IMR-90 (cell line): ENCODE results near the gene GUCY1B1. TPM values are rescaled to one million over a fixed set of nuclear protein-coding genes. Genes with fewer than 3 reads are reported as not detected.

Experiments
- ATAC-seq: fragments of 200-7000 bp; cut with Tn5 transposase; 2 replicates; pipeline ENCODE4 v1.9.1; 2020; ENCODE audit warnings: low read depth, mild to moderate bottlenecking, moderate library complexity
- BruUV-seq: library from RNA; stranded (reverse); fragments of 400-500 nt; replicated peaks from 2 replicates; lab custom pipeline; 2021; lab: Mats Ljungman, UMichigan
- CTCF ChIA-PET: fragments of 300-600 bp; formaldehyde crosslinking; extraction: SDS; loops from one replicate; lab custom pipeline; 2021; ENCODE audit warnings: antibody characterized with exemption; lab: Yijun Ruan, JAX
- POLR2A ChIA-PET: fragments of 300-600 bp; sonication (Branson Sonifier 250); formaldehyde crosslinking; loops from one replicate; lab custom pipeline; 2022; ENCODE audit warnings: antibody characterized with exemption; ENCODE audit not compliant: unreplicated experiment; lab: Charles Lee
- DNase-seq: peaks from one replicate; pipeline ENCODE4 v3.0.0; 2013
- H2AFZ ChIP-seq: replicated peaks from 2 replicates; pipeline ENCODE3; 2013; ENCODE audit warnings: low read length, mild to moderate bottlenecking; ENCODE audit not compliant: poor library complexity
- H2AK5ac ChIP-seq: 2 replicates; pipeline ENCODE4 v1.6.1; 2013; ENCODE audit warnings: low read depth, low read length, inconsistent platforms
- H2AK9ac ChIP-seq: replicated peaks from 2 replicates; pipeline ENCODE3; 2013; ENCODE audit warnings: mild to moderate bottlenecking, low read depth, low read length, moderate library complexity; ENCODE audit not compliant: poor library complexity
- H2BK120ac ChIP-seq: 2 replicates; pipeline ENCODE4 v1.6.1; 2013; ENCODE audit warnings: low read depth, low read length, inconsistent platforms
- H2BK15ac ChIP-seq: 3 replicates; pipeline ENCODE4 v1.6.1; 2013; ENCODE audit warnings: low read depth, low read length, inconsistent platforms
- H2BK20ac ChIP-seq: 2 replicates; pipeline ENCODE4 v1.6.1; 2013; ENCODE audit warnings: low read depth, mild to moderate bottlenecking, inconsistent platforms, low read length, moderate library complexity
- H2BK5ac ChIP-seq: 2 replicates; pipeline ENCODE4 v1.6.1; 2013; ENCODE audit warnings: mild to moderate bottlenecking, low read depth, low read length, inconsistent platforms; ENCODE audit not compliant: poor library complexity, severe bottlenecking
- H3K14ac ChIP-seq: replicated peaks from 2 replicates; pipeline ENCODE4 v1.6.1; 2013; ENCODE audit warnings: low read depth, low read length, inconsistent platforms
- H3K18ac ChIP-seq: 2 replicates; pipeline ENCODE4 v1.6.1; 2013; ENCODE audit warnings: low read depth, low read length, control low read depth
- H3K23ac ChIP-seq: 2 replicates; pipeline ENCODE4 v1.6.1; 2013; ENCODE audit warnings: low read depth, low read length, inconsistent platforms
- H3K27ac ChIP-seq: 2 replicates; pipeline ENCODE4 v1.5.1; 2013; ENCODE audit warnings: mild to moderate bottlenecking, control low read depth, low read length; ENCODE audit not compliant: insufficient read depth
- H3K27me3 ChIP-seq: 2 replicates; pipeline ENCODE4 v1.6.1; 2013; ENCODE audit warnings: low read length; ENCODE audit not compliant: control insufficient read depth, insufficient read depth
- H3K36me3 ChIP-seq: 2 replicates; pipeline ENCODE4 v1.6.1; 2013; ENCODE audit warnings: low read length, mixed read lengths; ENCODE audit not compliant: control insufficient read depth, insufficient read depth
- H3K4ac ChIP-seq: 2 replicates; pipeline ENCODE4 v1.6.1; 2013; ENCODE audit warnings: low read depth, low read length, inconsistent platforms
- H3K4me1 ChIP-seq: 2 replicates; pipeline ENCODE4 v1.6.1; 2013; ENCODE audit warnings: low read length, mixed read lengths; ENCODE audit not compliant: control insufficient read depth, insufficient read depth
- H3K4me2 ChIP-seq: 2 replicates; pipeline ENCODE4 v1.6.1; 2013; ENCODE audit warnings: low read depth, mild to moderate bottlenecking, control low read depth, low read length, moderate library complexity
- H3K4me3 ChIP-seq: 2 replicates; pipeline ENCODE4 v1.5.1; 2013; ENCODE audit warnings: low read depth, mild to moderate bottlenecking, control low read depth, low read length, moderate library complexity; ENCODE audit not compliant: insufficient read depth
- H3K56ac ChIP-seq: 2 replicates; pipeline ENCODE4 v1.6.1; 2013; ENCODE audit warnings: low read length, inconsistent platforms; ENCODE audit not compliant: insufficient read depth; ENCODE audit errors: extremely low read depth
- H3K79me1 ChIP-seq, 2 experiments: 2 replicates each; pipeline ENCODE4 v1.6.1; 2013; ENCODE audit warnings: low read length in 2 of 2, inconsistent platforms in 1 of 2, low read depth in 1 of 2
- H3K9ac ChIP-seq: 2 replicates; pipeline ENCODE4 v1.6.1; 2013; ENCODE audit warnings: low read depth, low read length, control low read depth
- H3K9me1 ChIP-seq: 2 replicates; pipeline ENCODE4 v1.6.1; 2013; ENCODE audit warnings: low read length, inconsistent platforms; ENCODE audit not compliant: insufficient read depth
- H3K9me3 ChIP-seq: 2 replicates; pipeline ENCODE4 v1.6.1; 2013; ENCODE audit warnings: low read length; ENCODE audit not compliant: control insufficient read depth, insufficient read depth
- H4K20me1 ChIP-seq: 2 replicates; pipeline ENCODE4 v1.6.1; 2013; ENCODE audit warnings: low read length, inconsistent platforms; ENCODE audit not compliant: insufficient read depth
- H4K5ac ChIP-seq: 2 replicates; pipeline ENCODE4 v1.6.1; 2013; ENCODE audit warnings: mild to moderate bottlenecking, low read depth, low read length, control low read depth
- H4K8ac ChIP-seq, 2 experiments: 2 replicates each; pipeline ENCODE4 v1.6.1; 2013; ENCODE audit warnings: low read depth in 2 of 2, low read length in 2 of 2, control low read depth in 1 of 2, inconsistent platforms in 1 of 2
- H4K91ac ChIP-seq: 2 replicates; pipeline ENCODE4 v1.6.1; 2013; ENCODE audit warnings: low read depth, low read length, inconsistent platforms; ENCODE audit not compliant: insufficient read depth
- BHLHE40 ChIP-seq: fragments of 150-350 bp; IDR thresholded peaks from 2 replicates; pipeline ENCODE4 v1.6.1; 2016; ENCODE audit warnings: mild to moderate bottlenecking, low read depth, low read length
- CEBPB ChIP-seq: IDR thresholded peaks from 2 replicates; pipeline ENCODE4 v1.6.1; 2012; ENCODE audit warnings: low read depth, low read length, improper control_type of control experiment
- CHD1 ChIP-seq: IDR thresholded peaks from 2 replicates; pipeline ENCODE4 v1.6.1; 2012; ENCODE audit warnings: low read depth, low read length, improper control_type of control experiment
- ELK1 ChIP-seq: fragments of 150-350 bp; IDR thresholded peaks from 2 replicates; pipeline ENCODE4 v1.6.1; 2016; ENCODE audit warnings: low read depth, mild to moderate bottlenecking, low read length, moderate library complexity, borderline replicate concordance
- FOS ChIP-seq: fragments of 150-350 bp; IDR thresholded peaks from 2 replicates; pipeline ENCODE4 v1.6.1; 2016; ENCODE audit warnings: low read depth, low read length
- MAFK ChIP-seq: IDR thresholded peaks from 2 replicates; pipeline ENCODE4 v1.6.1; 2012; ENCODE audit warnings: low read depth, low read length, improper control_type of control experiment
- MAZ ChIP-seq: IDR thresholded peaks from 2 replicates; pipeline ENCODE4 v1.6.1; 2012; ENCODE audit warnings: low read depth, mild to moderate bottlenecking, low read length, improper control_type of control experiment, moderate library complexity, borderline replicate concordance
- POLR2A ChIP-seq: IDR thresholded peaks from 2 replicates; pipeline ENCODE4 v1.6.1; 2012; ENCODE audit warnings: mild to moderate bottlenecking, low read depth, low read length
- RAD21 ChIP-seq: IDR thresholded peaks from 2 replicates; pipeline ENCODE4 v1.6.1; 2012; ENCODE audit warnings: low read length, improper control_type of control experiment
- RFX5 ChIP-seq: IDR thresholded peaks from 2 replicates; pipeline ENCODE4 v1.8.0; 2012; ENCODE audit warnings: low read depth, mild to moderate bottlenecking, low read length, moderate library complexity
- SMC3 ChIP-seq: fragments of 150-350 bp; IDR thresholded peaks from 2 replicates; pipeline ENCODE4 v1.6.1; 2016; ENCODE audit warnings: low read depth, mild to moderate bottlenecking, antibody characterized with exemption, low read length, moderate library complexity
- USF2 ChIP-seq: fragments of 150-350 bp; IDR thresholded peaks from 2 replicates; pipeline ENCODE4 v1.6.1; 2017; ENCODE audit warnings: mild to moderate bottlenecking, antibody characterized with exemption, low read length, low read depth
- WGBS, 2 experiments: methylation state at CpG; one replicate each; pipeline versions ENCODE4 v1.1.5 to v1.1.7; 2013; ENCODE audit warnings: missing lambda C conversion rate in 2 of 2; ENCODE audit not compliant: insufficient read length in 1 of 2; ENCODE audit errors: extremely low coverage in 2 of 2; 5-methylcytosine and 5-hydroxymethylcytosine counted together
- dilution Hi-C: fragments of 300-500 bp; cut with HindIII; formaldehyde crosslinking; loops from one replicate; pipeline ENCODE4 v1.14.3; 2018; ENCODE audit warnings: low sequenced_read_pairs; ENCODE audit not compliant: unreplicated experiment
- in situ Hi-C: fragments of 300-500 bp; cut with MboI; formaldehyde crosslinking; loops from 3 replicates; pipeline ENCODE4 v1.14.3; 2019; ENCODE audit warnings: low sequenced_read_pairs, inconsistent platforms, mixed read lengths
- intact Hi-C: fragments of 100-400 bp; cut with micrococcal nuclease; formaldehyde crosslinking; loops from 2 replicates; pipeline ENCODE4 v1.10.0; 2022
- polyA plus RNA-seq, 3 experiments: library from polyadenylated mRNA; depleted of rRNA; stranded (reverse); fragments of >200 nt; gene quantifications; 2 replicates each; pipeline ENCODE4 v1.2.3, GENCODE V29; 2012; ENCODE audit warnings: low replicate concordance in 1 of 3
- total RNA-seq: library from RNA; depleted of rRNA; stranded (reverse); fragments of >200 nt; gene quantifications from 2 replicates; pipeline ENCODE4 v1.2.3, GENCODE V29; 2012

Gene GUCY1B1
- total and polyA plus RNA-seq, 2 of the 4 experiments (the other 2 are of a cell fraction), result 2.9 to 3.8 TPM

DNA sequence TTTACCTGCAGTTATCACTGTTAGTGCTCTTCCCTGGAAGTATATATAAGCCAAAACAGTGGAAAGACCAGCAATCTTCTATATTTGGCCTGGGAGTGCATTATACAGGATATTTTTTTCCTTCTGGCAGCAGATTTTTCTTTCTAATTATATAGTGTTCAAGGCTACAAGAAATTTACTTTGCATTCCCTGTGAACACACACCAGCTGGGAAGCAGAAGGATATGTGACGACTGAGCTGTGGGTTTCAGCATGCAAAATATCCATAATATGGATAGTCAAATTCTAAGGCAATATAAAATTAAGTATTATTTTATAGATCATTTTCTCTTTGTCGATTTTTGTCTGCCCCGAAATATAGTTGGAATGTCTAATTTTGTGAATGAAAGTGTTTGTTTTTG, 31.2 kb downstream of the GUCY1B1 start:
- intact Hi-C loops (loop anchor here (10.0 kb wide), 2 partner anchors 805 to 975 kb away; no protein-coding TSS in a partner anchor), in situ Hi-C loops (loop anchor here (5.0 to 25.0 kb wide), 4 partner anchors 345 to 978 kb away; no protein-coding TSS in a partner anchor), dilution Hi-C loops (no loop called here)
- no peak overlapping the region for H3K27ac ChIP-seq
- no peak for ATAC-seq
- H2AK5ac ChIP-seq, result no peak overlapping the region
- H3K23ac ChIP-seq, result no peak overlapping the region
- H2BK120ac ChIP-seq, result no peak overlapping the region
- no peak overlapping the region for H4K8ac ChIP-seq
- H3K9ac ChIP-seq, result no peak overlapping the region
- H3K9me3 ChIP-seq, result no peaks in the 10 kb centered on the region
- no peak overlapping the region for H4K5ac ChIP-seq
- no peak overlapping the region for H3K56ac ChIP-seq
- H3K9me1 ChIP-seq, result no peaks in the 10 kb centered on the region
- WGBS, 2 experiments, result no CpG with 5 or more reads among the region's 3 CpGs
- CTCF ChIA-PET, result interaction anchor here (1.0 kb wide), 1 partner anchor 390 kb away, joined by 3 read pairs; no protein-coding TSS in a partner anchor
- H3K4me3 ChIP-seq, result no peak overlapping the region
- no peak overlapping the region for H2BK20ac ChIP-seq
- TF ChIP-seq RAD21 (no peak), ELK1 (no peak), CEBPB (no peak), POLR2A (no peak), RFX5 (no peak), CHD1 (no peak), FOS (no peak), BHLHE40 (no peak), USF2 (no peak), MAFK (no peak), MAZ (no peak), SMC3 (no peak)
- no peak overlapping the region for H3K14ac ChIP-seq
- no peak overlapping the region for H2BK15ac ChIP-seq
- POLR2A ChIA-PET, result no interaction called here
- no peak overlapping the region for H2AFZ ChIP-seq
- no peak for DNase-seq
- no peak overlapping the region for H3K4me2 ChIP-seq
- no peaks in the 10 kb centered on the region for H3K79me1 ChIP-seq
- no peak overlapping the region for H2AK9ac ChIP-seq
- H3K4me1 ChIP-seq, result peaks cover 2% of the 10 kb centered on the region; the same call in 1 of the 2 replicates
- H3K27me3 ChIP-seq, result no peaks in the 10 kb centered on the region
- no peak overlapping the region for H2BK5ac ChIP-seq
- no peaks in the 10 kb centered on the region for H4K20me1 ChIP-seq
- no peak overlapping the region for H3K18ac ChIP-seq
- no TSS peak for BruUV-seq
- no peaks in the 10 kb centered on the region for H3K36me3 ChIP-seq
- no peak overlapping the region for H3K4ac ChIP-seq
- no peak overlapping the region for H4K91ac ChIP-seq
